H9 (cell line): Measurements from ENCODE around the gene SLC22A15. TPM values are rescaled to one million over a fixed set of nuclear protein-coding genes. Genes with fewer than 3 reads are reported as not detected.

Experiments
- DNase-seq: peaks from one replicate; pipeline ENCODE4 v3.0.0-alpha.2; 2017
- H2AFZ ChIP-seq: one replicate; pipeline ENCODE4 v1.6.1; 2013; ENCODE audit warnings: mild to moderate bottlenecking, low read length, control low read depth, moderate library complexity
- H2AK5ac ChIP-seq: 2 replicates; pipeline ENCODE4 v1.6.1; 2013; ENCODE audit warnings: low read length, control low read depth, mixed read lengths; ENCODE audit not compliant: insufficient read length
- H2BK120ac ChIP-seq: one replicate; pipeline ENCODE4 v1.6.1; 2013; ENCODE audit warnings: low read depth, mild to moderate bottlenecking, low read length, control low read depth, inconsistent platforms; ENCODE audit not compliant: poor library complexity, severe bottlenecking
- H2BK12ac ChIP-seq: 2 replicates; pipeline ENCODE4 v1.6.1; 2013; ENCODE audit warnings: low read length, control low read depth, mixed read lengths, low read depth; ENCODE audit not compliant: insufficient read length
- H2BK15ac ChIP-seq: 2 replicates; pipeline ENCODE4 v1.6.1; 2013; ENCODE audit warnings: low read depth, low read length, control low read depth
- H2BK20ac ChIP-seq: one replicate; pipeline ENCODE4 v1.6.1; 2013; ENCODE audit warnings: low read depth, mild to moderate bottlenecking, low read length, control low read depth, inconsistent platforms; ENCODE audit not compliant: poor library complexity, severe bottlenecking
- H2BK5ac ChIP-seq: 2 replicates; pipeline ENCODE4 v1.6.1; 2013; ENCODE audit warnings: low read length, control low read depth, mixed read lengths; ENCODE audit not compliant: insufficient read length
- H3K14ac ChIP-seq: 2 replicates; pipeline ENCODE4 v1.6.1; 2013; ENCODE audit warnings: low read length, control low read depth; ENCODE audit not compliant: insufficient read depth
- H3K18ac ChIP-seq: 2 replicates; pipeline ENCODE4 v1.6.1; 2013; ENCODE audit warnings: low read depth, mild to moderate bottlenecking, mixed read lengths, low read length, control low read depth; ENCODE audit not compliant: insufficient read length
- H3K23ac ChIP-seq: 2 replicates; pipeline ENCODE4 v1.6.1; 2013; ENCODE audit warnings: low read length, control low read depth, mixed read lengths, low read depth; ENCODE audit not compliant: insufficient read length
- H3K23me2 ChIP-seq: 2 replicates; pipeline ENCODE4 v1.6.1; 2013; ENCODE audit warnings: low read depth, mild to moderate bottlenecking, mixed read lengths, low read length, control low read depth; ENCODE audit not compliant: insufficient read length, poor library complexity, severe bottlenecking
- H3K27ac ChIP-seq: 2 replicates; pipeline ENCODE4 v1.5.1; 2013; ENCODE audit warnings: low read length, control low read depth, mixed read lengths, low read depth; ENCODE audit not compliant: insufficient read length
- H3K27me3 ChIP-seq: 2 replicates; pipeline ENCODE4 v1.6.1; 2013; ENCODE audit warnings: low read length, control low read depth, inconsistent platforms; ENCODE audit not compliant: insufficient read depth
- H3K4ac ChIP-seq: 2 replicates; pipeline ENCODE4 v1.6.1; 2013; ENCODE audit warnings: low read depth, mild to moderate bottlenecking, control low read depth, inconsistent platforms, low read length, moderate library complexity
- H3K4me1 ChIP-seq: 2 replicates; pipeline ENCODE4 v1.6.1; 2013; ENCODE audit warnings: low read length, control low read depth, inconsistent platforms; ENCODE audit not compliant: insufficient read depth
- H3K4me2 ChIP-seq: 2 replicates; pipeline ENCODE4 v1.6.1; 2013; ENCODE audit warnings: low read length, control low read depth, mixed read lengths; ENCODE audit not compliant: insufficient read length, insufficient read depth
- H3K56ac ChIP-seq: 2 replicates; pipeline ENCODE4 v1.6.1; 2013; ENCODE audit warnings: low read depth, mild to moderate bottlenecking, mixed read lengths, low read length, control low read depth; ENCODE audit not compliant: insufficient read length
- H3K79me1 ChIP-seq: 2 replicates; pipeline ENCODE4 v1.6.1; 2013; ENCODE audit warnings: low read depth, mild to moderate bottlenecking, moderate library complexity, low read length, control low read depth, inconsistent platforms; ENCODE audit not compliant: insufficient read depth, poor library complexity, severe bottlenecking
- H3K79me2 ChIP-seq: 2 replicates; pipeline ENCODE4 v1.6.1; 2013; ENCODE audit warnings: low read length, control low read depth, inconsistent platforms; ENCODE audit not compliant: insufficient read depth
- H3K9ac ChIP-seq: 2 replicates; pipeline ENCODE4 v1.6.1; 2013; ENCODE audit warnings: low read length, control low read depth, mixed read lengths; ENCODE audit not compliant: insufficient read length; ENCODE audit errors: extremely low read depth
- H3K9me3 ChIP-seq: one replicate; pipeline ENCODE4 v1.6.1; 2013; ENCODE audit warnings: low read depth, low read length, inconsistent platforms; ENCODE audit not compliant: control insufficient read depth
- H3T11ph ChIP-seq: one replicate; pipeline ENCODE4 v1.6.1; 2013; ENCODE audit warnings: mild to moderate bottlenecking, low read length, control low read depth, inconsistent platforms
- H4K20me1 ChIP-seq: one replicate; pipeline ENCODE4 v1.6.1; 2013; ENCODE audit not compliant: control insufficient read depth, insufficient read length, insufficient read depth
- H4K5ac ChIP-seq: 2 replicates; pipeline ENCODE4 v1.6.1; 2013; ENCODE audit warnings: low read depth, mild to moderate bottlenecking, mixed read lengths, low read length, control low read depth; ENCODE audit not compliant: insufficient read length
- H4K8ac ChIP-seq: replicated peaks from 2 replicates; pipeline ENCODE4 v1.6.1; 2013; ENCODE audit warnings: low read length, control low read depth, mixed read lengths, low read depth; ENCODE audit not compliant: insufficient read length
- H4K91ac ChIP-seq: 2 replicates; pipeline ENCODE4 v1.6.1; 2013; ENCODE audit warnings: low read depth, mild to moderate bottlenecking, moderate library complexity, mixed read lengths, low read length, control low read depth; ENCODE audit not compliant: insufficient read length
- H3K27ac Mint-ChIP-seq, 3 experiments: 2 replicates in 2 of 3; 3 replicates in 1 of 3; pipeline ENCODE4 v1.8.0; 2020 to 2021; ENCODE audit warnings: mixed read lengths in 3 of 3, mild to moderate bottlenecking in 1 of 3, moderate library complexity in 1 of 3
- H3K27me3 Mint-ChIP-seq: 2 replicates; pipeline ENCODE4 v1.8.0; 2021; ENCODE audit warnings: low read depth, mild to moderate bottlenecking, moderate library complexity, mixed read lengths
- H3K36me3 Mint-ChIP-seq, 3 experiments: 2 replicates in 2 of 3; 3 replicates in 1 of 3; pipeline ENCODE4 v1.8.0; 2020 to 2021; ENCODE audit warnings: low read depth in 3 of 3, mixed read lengths in 3 of 3; ENCODE audit not compliant: insufficient read depth in 1 of 3
- H3K4me1 Mint-ChIP-seq, 2 experiments: 2 replicates each; pipeline ENCODE4 v1.8.0; 2020; ENCODE audit warnings: mixed read lengths in 2 of 2
- H3K4me3 Mint-ChIP-seq, 2 experiments: 2 replicates in 1 of 2; 3 replicates in 1 of 2; pipeline ENCODE4 v1.8.0; 2020 to 2021; ENCODE audit warnings: mild to moderate bottlenecking in 2 of 2, mixed read lengths in 2 of 2, moderate library complexity in 1 of 2
- H3K9me3 Mint-ChIP-seq, 2 experiments: 2 replicates in 1 of 2; 3 replicates in 1 of 2; pipeline ENCODE4 v1.8.0; 2020; ENCODE audit warnings: mild to moderate bottlenecking in 2 of 2, mixed read lengths in 2 of 2, moderate library complexity in 1 of 2
- CTCF ChIP-seq: fragments of 200-600 bp; sonication (generic); conservative IDR thresholded peaks from 3 replicates; pipeline ENCODE4 v1.8.0; 2021; ENCODE audit warnings: antibody characterized with exemption, mild to moderate bottlenecking
- WGBS: extraction: QIAGEN DNeasy Blood & Tissue Kit; methylation state at CpG from one replicate; pipeline ENCODE4 v1.1.7; 2013; ENCODE audit warnings: missing lambda C conversion rate, low lambda C conversion rate, mixed read lengths; ENCODE audit not compliant: insufficient read length; ENCODE audit errors: extremely low coverage; 5-methylcytosine and 5-hydroxymethylcytosine counted together
- total RNA-seq: library from RNA; stranded (reverse); gene quantifications from 2 replicates; pipeline ENCODE4 v1.2.1, GENCODE V29; 2021

SLC22A15 gene
- total RNA-seq, 1 experiment from 2014 or later, result 3.2 TPM

GRCh38 chr1:116096013-116096618 lies 119.8 kb downstream of the SLC22A15 start:
- H3K27ac Mint-ChIP-seq, result no peak overlapping the region
- TF ChIP-seq CTCF, result no peak
- Histone ChIP-seq H3K27ac (no peak overlapping the region), H2AFZ (no peak overlapping the region), H3K18ac (no peak overlapping the region), H4K20me1 (no peaks in the 10 kb centered on the region), H4K91ac (no peak overlapping the region), H3K79me1 (no peaks in the 10 kb centered on the region), H2BK20ac (no peak overlapping the region), H2BK5ac (no peak overlapping the region), H3K56ac (no peak overlapping the region), H2AK5ac (no peak overlapping the region), H4K8ac (no peak overlapping the region), H2BK15ac (no peak overlapping the region), H3K23ac (no peak overlapping the region), H3K14ac (no peak overlapping the region), H3K4me1 (no peaks in the 10 kb centered on the region), H3K9me3 (no peaks in the 10 kb centered on the region), H3T11ph (no peak overlapping the region), H3K9ac (no peak overlapping the region), H3K79me2 (no peaks in the 10 kb centered on the region), H3K23me2 (no peaks in the 10 kb centered on the region), H2BK12ac (no peak overlapping the region), H3K4ac (no peak overlapping the region), H2BK120ac (no peak overlapping the region), H3K27me3 (no peaks in the 10 kb centered on the region), H3K4me2 (no peak overlapping the region), H4K5ac (no peak overlapping the region)
- no peaks in the 10 kb centered on the region for H3K4me1 Mint-ChIP-seq
- H3K27me3 Mint-ChIP-seq, result no peaks in the 10 kb centered on the region
- DNase-seq, result no peak
- H3K36me3 Mint-ChIP-seq, result peaks cover 0 to 8% (median 0%) of the 10 kb centered on the region in 3 experiments; a peak in 2 of 7 replicates
- WGBS, result no CpG with 5 or more reads among the region's 1 CpG
- no peak overlapping the region for H3K4me3 Mint-ChIP-seq
- H3K9me3 Mint-ChIP-seq, result peaks cover 5 to 10% of the 10 kb centered on the region in 2 experiments; a peak in 3 of 5 replicates
